CD14-positive monocyte (primary cell): ENCODE data around the gene HSP90AA1. TPM values are rescaled to one million over a fixed set of nuclear protein-coding genes. Genes with fewer than 3 reads are reported as not detected.

Experiments
- DNase-seq, 3 donors: peaks; one replicate each; pipeline ENCODE4 v3.0.0-alpha.2; 2011 to 2022
- H2AFZ ChIP-seq: 2 replicates; pipeline ENCODE4 v1.6.0; 2012; ENCODE audit warnings: mild to moderate bottlenecking, low read depth, low read length, inconsistent platforms; ENCODE audit not compliant: insufficient read depth, poor library complexity, severe bottlenecking
- H3K27ac ChIP-seq, 2 donors: 1 replicate in 1 of 2; 2 replicates in 1 of 2; pipeline ENCODE4 v1.5.1; 2012 to 2013; ENCODE audit warnings: low read length in 2 of 2, control low read depth in 1 of 2, inconsistent platforms in 1 of 2, low read depth in 1 of 2, mild to moderate bottlenecking in 1 of 2
- H3K27me3 ChIP-seq, 2 donors: one replicate each; pipeline versions ENCODE4 v1.6.0 to v1.6.1; 2011 to 2013; ENCODE audit warnings: low read length in 2 of 2; ENCODE audit not compliant: control insufficient read depth in 2 of 2, insufficient read depth in 2 of 2
- H3K36me3 ChIP-seq, 2 donors: replicated peaks in 1 of 2; 1 replicate in 1 of 2; 2 replicates in 1 of 2; pipeline versions ENCODE4 v1.5.1 to v1.6.1; 2012 to 2013; ENCODE audit warnings: low read length in 2 of 2, control low read depth in 1 of 2, inconsistent platforms in 1 of 2, mild to moderate bottlenecking in 1 of 2; ENCODE audit not compliant: insufficient read depth in 2 of 2, control insufficient read depth in 1 of 2
- H3K4me1 ChIP-seq, 2 donors: 1 replicate in 1 of 2; 2 replicates in 1 of 2; pipeline versions ENCODE4 v1.5.1 to v1.6.1; 2012 to 2013; ENCODE audit warnings: low read length in 2 of 2, control low read depth in 1 of 2, inconsistent platforms in 1 of 2, mild to moderate bottlenecking in 1 of 2, moderate library complexity in 1 of 2; ENCODE audit not compliant: insufficient read depth in 2 of 2, control insufficient read depth in 1 of 2
- H3K4me2 ChIP-seq: replicated peaks from 2 replicates; pipeline ENCODE3; 2012; ENCODE audit warnings: low read length, moderate library complexity, mild to moderate bottlenecking; ENCODE audit not compliant: poor library complexity, severe bottlenecking; ENCODE audit errors: extremely low read depth
- H3K4me3 ChIP-seq, 3 experiments: fragments of 200-600 bp in 1 of 3; sonication (generic) in 1 of 3; replicated peaks in 1 of 3; 1 replicate in 2 of 3; 2 replicates in 1 of 3; pipeline ENCODE4 v1.5.1; 2011 to 2013; ENCODE audit warnings: low read length in 3 of 3, mild to moderate bottlenecking in 3 of 3, control low read depth in 2 of 3, low read depth in 2 of 3, inconsistent platforms in 1 of 3, moderate library complexity in 1 of 3
- H3K79me2 ChIP-seq: 2 replicates; pipeline ENCODE4 v1.6.0; 2012; ENCODE audit warnings: mild to moderate bottlenecking, control low read depth, inconsistent platforms, low read length, moderate library complexity; ENCODE audit not compliant: insufficient read depth
- H3K9ac ChIP-seq: 2 replicates; pipeline ENCODE4 v1.6.0; 2017; ENCODE audit warnings: low read length, mild to moderate bottlenecking; ENCODE audit not compliant: insufficient read depth, poor library complexity, severe bottlenecking
- H3K9me3 ChIP-seq, 2 donors: replicated peaks in 1 of 2; 1 replicate in 1 of 2; 2 replicates in 1 of 2; pipeline versions ENCODE4 v1.5.1 to v1.6.1; 2012 to 2013; ENCODE audit warnings: low read length in 2 of 2, control low read depth in 1 of 2; ENCODE audit not compliant: control insufficient read depth in 1 of 2, insufficient read depth in 1 of 2
- H4K20me1 ChIP-seq: 2 replicates; pipeline ENCODE4 v1.6.0; 2012; ENCODE audit warnings: mild to moderate bottlenecking, low read length, control low read depth, moderate library complexity; ENCODE audit not compliant: insufficient read depth
- H3K27ac Mint-ChIP-seq, 7 donors: one replicate each; pipeline ENCODE4 v1.8.0; 2020; ENCODE audit warnings: mild to moderate bottlenecking in 7 of 7, mixed read lengths in 7 of 7, moderate library complexity in 6 of 7, inconsistent platforms in 2 of 7
- H3K27me3 Mint-ChIP-seq, 3 donors: one replicate each; pipeline ENCODE4 v1.8.0; 2021 to 2022; ENCODE audit warnings: low read depth in 3 of 3, mild to moderate bottlenecking in 3 of 3, mixed read lengths in 3 of 3, moderate library complexity in 3 of 3, inconsistent platforms in 1 of 3
- H3K36me3 Mint-ChIP-seq, 2 donors: one replicate each; pipeline ENCODE4 v1.8.0; 2020; ENCODE audit warnings: mixed read lengths in 2 of 2, inconsistent platforms in 1 of 2, mild to moderate bottlenecking in 1 of 2
- H3K4me1 Mint-ChIP-seq: one replicate; pipeline ENCODE4 v1.8.0; 2020; ENCODE audit warnings: mild to moderate bottlenecking, mixed read lengths
- H3K4me3 Mint-ChIP-seq, 2 donors: one replicate each; pipeline ENCODE4 v1.8.0; 2020; ENCODE audit warnings: mild to moderate bottlenecking in 2 of 2, mixed read lengths in 2 of 2, moderate library complexity in 1 of 2
- H3K9me3 Mint-ChIP-seq, 7 donors: one replicate each; pipeline ENCODE4 v1.8.0; 2020 to 2022; ENCODE audit warnings: mixed read lengths in 7 of 7, mild to moderate bottlenecking in 6 of 7, moderate library complexity in 6 of 7, inconsistent platforms in 2 of 7
- CTCF ChIP-seq: fragments of 200-600 bp; IDR thresholded peaks from one replicate; pipeline ENCODE4 v1.8.0; 2022; ENCODE audit warnings: antibody characterized with exemption, mild to moderate bottlenecking
- WGBS: methylation state at CpG from one replicate; pipeline ENCODE4 v1.1.5; 2013; ENCODE audit warnings: missing lambda C conversion rate; ENCODE audit not compliant: insufficient coverage; 5-methylcytosine and 5-hydroxymethylcytosine counted together
- intact Hi-C, 2 donors: fragments of 100-400 bp; cut with micrococcal nuclease; formaldehyde crosslinking; loops; one replicate each; pipeline versions ENCODE4 v1.15.0 to v1.15.1; 2023
- polyA plus RNA-seq, 3 donors: library from polyadenylated mRNA; depleted of rRNA in 1 of 3; unstranded in 2 of 3; stranded (reverse) in 1 of 3; fragments of 300-500 nt in 2 of 3; fragments of >200 nt in 1 of 3; fragmentation: Illumina TruSeq in 2 of 3; gene quantifications; 1 replicate in 2 of 3; 2 replicates in 1 of 3; pipeline ENCODE4 v1.2.3, GENCODE V29; 2012 to 2021

HSP90AA1 gene
- polyA plus RNA-seq, 3 donors: 149 to 211 (median 180) TPM

- Mint-ChIP-seq H3K36me3 (peaks cover 38 to 44% of the 10 kb centered on the region in 2 donors), H3K27ac (peak overlapping the region in 5 of 7 donors; percentile 30 to 75 (median 51)), H3K4me1 (peaks cover 7% of the 10 kb centered on the region), H3K9me3 (peaks cover 0 to 2% (median 0%) of the 10 kb centered on the region in 7 donors), H3K4me3 (no peak overlapping the region), H3K27me3 (peaks cover 0 to 1% (median 0%) of the 10 kb centered on the region in 3 donors)
- Histone ChIP-seq H3K4me2 (no peak overlapping the region), H3K36me3 (peaks cover 30 to 43% of the 10 kb centered on the region in 2 donors), H3K9ac (no peak overlapping the region), H3K4me1 (peaks cover 0 to 3% of the 10 kb centered on the region in 2 donors), H3K4me3 (no peak overlapping the region), H2AFZ (no peak overlapping the region), H4K20me1 (peaks cover 30% of the 10 kb centered on the region), H3K27ac (no peak overlapping the region), H3K9me3 (no peaks in the 10 kb centered on the region), H3K79me2 (peaks cover 4% of the 10 kb centered on the region), H3K27me3 (no peaks in the 10 kb centered on the region)
- intact Hi-C loops: no loop called here
- no peak for DNase-seq
- WGBS: 78% methylated on average over 3 of the region's 5 CpGs
- TF ChIP-seq CTCF: no peak
Observed at GRCh38 chr14:102077382-102077709, 9.5 kb downstream of the HSP90AA1 start.

- peaks cover 0 to 3% of the 10 kb centered on the region in 2 donors for H3K4me1 ChIP-seq
- no peak overlapping the region for H3K4me2 ChIP-seq
- no peaks in the 10 kb centered on the region for H3K27me3 ChIP-seq
- H3K27ac Mint-ChIP-seq: no peak overlapping the region
- 100% methylated on average over 1 of the region's 4 CpGs for WGBS
- H3K9me3 Mint-ChIP-seq: peaks cover 0 to 2% (median 0%) of the 10 kb centered on the region in 7 donors
- peaks cover 11% of the 10 kb centered on the region for H3K4me1 Mint-ChIP-seq
- no peak overlapping the region for H3K4me3 Mint-ChIP-seq
- H3K9me3 ChIP-seq: no peaks in the 10 kb centered on the region
- H3K36me3 ChIP-seq: peaks cover 8 to 22% of the 10 kb centered on the region in 2 donors
- no peak overlapping the region for H3K4me3 ChIP-seq
- peaks cover 16 to 22% of the 10 kb centered on the region in 2 donors for H3K36me3 Mint-ChIP-seq
- H2AFZ ChIP-seq: no peak overlapping the region
- no peaks in the 10 kb centered on the region for H3K79me2 ChIP-seq
- no peak overlapping the region for H3K27ac ChIP-seq
- H3K9ac ChIP-seq: no peak overlapping the region
- intact Hi-C loops: no loop called here
- H3K27me3 Mint-ChIP-seq: peaks cover 0 to 1% (median 0%) of the 10 kb centered on the region in 3 donors
- TF ChIP-seq CTCF: no peak
- DNase-seq: no peak
- H4K20me1 ChIP-seq: peaks cover 8% of the 10 kb centered on the region
Observed at GRCh38 chr14:102075155-102075554, 11.7 kb downstream of the HSP90AA1 start.
